GM19351 (cell line): ENCODE results near the gene MYO19.

ENCODE experiments used
- ATAC-seq: cut with Tn5 transposase; IDR thresholded peaks from one replicate; pipeline ENCODE4 v1.9.1; 2021; ENCODE audit warnings: mild to moderate bottlenecking, moderate library complexity; ENCODE audit not compliant: unreplicated experiment

Gene MYO19

GRCh38 chr17:36534840-36535668 lies at the start of gene MYO19, which contains the start of gene PIGW:
MYO19 (minus strand) TSS chr17:36534868; CDS start chr17:36532538, 2,330 bp downstream.
PIGW (plus strand) TSS chr17:36534987; CDS start chr17:36537102, 2,115 bp downstream.
- ATAC-seq = peak; percentile 71

GRCh38 chr17:36583787-36584186 lies 49.1 kb upstream of the MYO19 start:
- no peak for ATAC-seq

- no peak for ATAC-seq
These were observed 44.0 kb upstream of the MYO19 start for GRCh38 chr17:36578671-36579070.

- no peak for ATAC-seq
These were observed 42.1 kb upstream of the MYO19 start for GRCh38 chr17:36576793-36577192.

GRCh38 chr17:36575028-36575427 lies 40.4 kb upstream of the MYO19 start:
- ATAC-seq = no peak

GRCh38 chr17:36566081-36566480 lies 31.4 kb upstream of the MYO19 start:
- no peak for ATAC-seq

- no peak for ATAC-seq
These were observed 18.8 kb upstream of the MYO19 start for GRCh38 chr17:36553459-36553858.

GRCh38 chr17:36550491-36551417 lies 16.1 kb upstream of the MYO19 start:
- no peak for ATAC-seq

- ATAC-seq = no peak
These were observed 13.1 kb upstream of the MYO19 start for GRCh38 chr17:36547776-36548175.

- no peak for ATAC-seq
These were observed 11.9 kb upstream of the MYO19 start for GRCh38 chr17:36546418-36547093.

GRCh38 chr17:36545465-36546417 lies 11.1 kb upstream of the MYO19 start:
- peak; percentile 68 for ATAC-seq

GRCh38 chr17:36545077-36545464 lies 10.4 kb upstream of the MYO19 start:
- ATAC-seq = peak; percentile 23

GRCh38 chr17:36544307-36545076 lies 9.8 kb upstream of the MYO19 start, which contains the start of gene GGNBP2:
GGNBP2 (plus strand) TSS chr17:36544919; CDS start chr17:36545725, 806 bp downstream.
- ATAC-seq = peak; percentile 53

GRCh38 chr17:36544044-36544306 lies 9.3 kb upstream of the MYO19 start:
- no peak for ATAC-seq

- no peak for ATAC-seq
These were observed 8.1 kb upstream of the MYO19 start for GRCh38 chr17:36542755-36543154.

- ATAC-seq = no peak
These were observed 6.0 kb upstream of the MYO19 start for GRCh38 chr17:36540696-36541095.

- ATAC-seq = no peak
These were observed 1.0 kb upstream of the MYO19 start for GRCh38 chr17:36535669-36536081.

- peak; percentile 34 for ATAC-seq
These were observed 481 bp downstream of the MYO19 start for GRCh38 chr17:36533935-36534839.
